ENCODE data around the gene ANKS1A. TPM values are rescaled to one million over a fixed set of nuclear protein-coding genes. Genes with fewer than 3 reads are reported as not detected.
A peak's percentile ranks its signal among the peaks of the same experiment; 100 is the strongest.

ANKS1A gene
- total RNA-seq, 1 experiment from 2014 or later = 14.4 TPM

GRCh38 chr6:34872332-34872731, 16.7 kb upstream of the ANKS1A start:
- Histone ChIP-seq H3K27ac (ENCODE audit: low read length) (no peak overlapping the region), H3K27me3 (ENCODE audit: control insufficient read depth, insufficient read depth, low read length) (no peaks in the 10 kb centered on the region), H3K4me3 (ENCODE audit: low read depth in 2 of 2, low read length in 2 of 2) (no peak overlapping the region), H3K9me3 (ENCODE audit: control insufficient read depth, insufficient read depth, low read depth, low read length) (no peaks in the 10 kb centered on the region), H3K4me1 (ENCODE audit: control insufficient read depth, insufficient read depth, low read length) (no peaks in the 10 kb centered on the region), H3K36me3 (ENCODE audit: control insufficient read depth, insufficient read depth, low read length) (peaks cover 10% of the 10 kb centered on the region; the same call in 1 of the 2 replicates)
- POLR2A ChIA-PET = no interaction called here
- in situ Hi-C loops (cut with HindIII; ENCODE audit: low pct_unique_long_range_greater_than_20kb, low sequenced_read_pairs) = no loop called here
- intact Hi-C loops (cut with micrococcal nuclease; ENCODE audit: unreplicated experiment) = no loop called here
- no peak for DNase-seq (ENCODE audit: low read depth, low spot score)
- no TSS peak for BruUV-seq (replicated peaks)
- TF ChIP-seq TCF7L2 (IDR thresholded peaks at IDR 0.05; ENCODE audit: low read depth, low read length) (no peak), REST (IDR thresholded peaks at IDR 0.05; ENCODE audit: insufficient read depth in 1 of 2, low read depth in 2 of 2, low read length in 1 of 2) (peak; percentile 76 to 80)
- ATAC-seq = no peak
- CTCF ChIA-PET = no interaction called here

- peaks cover 16% of the 10 kb centered on the region; the same call in 1 of the 2 replicates for H3K36me3 ChIP-seq (ENCODE audit: control insufficient read depth, insufficient read depth, low read length)
Observed at GRCh38 chr6:34875292-34876213, 13.5 kb upstream of the ANKS1A start.

More at GRCh38 chr6:34875292-34876213, 13.5 kb upstream of the ANKS1A start:
- CTCF ChIA-PET = no interaction called here
- no peaks in the 10 kb centered on the region for H3K9me3 ChIP-seq (ENCODE audit: control insufficient read depth, insufficient read depth, low read depth, low read length)
- in situ Hi-C loops (cut with HindIII; ENCODE audit: low pct_unique_long_range_greater_than_20kb, low sequenced_read_pairs) = no loop called here
- no peak for TF ChIP-seq POLR2AphosphoS5 (IDR thresholded peaks at IDR 0.05; ENCODE audit: low read depth, low read length)
- TF ChIP-seq TCF7L2 (IDR thresholded peaks at IDR 0.05; ENCODE audit: low read depth, low read length) = no peak
- no peak for TF ChIP-seq REST (IDR thresholded peaks at IDR 0.05; ENCODE audit: insufficient read depth in 1 of 2, low read depth in 2 of 2, low read length in 1 of 2)
- no peak for TF ChIP-seq CTCF (IDR thresholded peaks at IDR 0.05)
- TF ChIP-seq SIN3A (IDR thresholded peaks at IDR 0.05; ENCODE audit: borderline replicate concordance, insufficient read depth, low read depth, low read length) = no peak
- no TSS peak for BruUV-seq (replicated peaks)
- ATAC-seq = no peak
- no peak overlapping the region for H3K27ac ChIP-seq (ENCODE audit: low read length)
- intact Hi-C loops (cut with micrococcal nuclease; ENCODE audit: unreplicated experiment) = no loop called here
- no peak overlapping the region for H3K4me3 ChIP-seq (ENCODE audit: low read depth in 2 of 2, low read length in 2 of 2)
- DNase-seq (ENCODE audit: low read depth, low spot score) = no peak
- POLR2A ChIA-PET = no interaction called here
- H3K4me1 ChIP-seq (ENCODE audit: control insufficient read depth, insufficient read depth, low read length) = no peaks in the 10 kb centered on the region
- H3K27me3 ChIP-seq (ENCODE audit: control insufficient read depth, insufficient read depth, low read length) = no peaks in the 10 kb centered on the region
